GM12873 (cell line): ENCODE results near the gene STK24.

Experiments used
- TF ChIP-seq, protein P1 (sequence below): IDR thresholded peaks from 2 replicates; pipeline ENCODE4 v1.5.1; 2012; ENCODE audit warnings: low read depth, mild to moderate bottlenecking, moderate library complexity, low read length, control low read depth; ENCODE audit not compliant: insufficient read depth; ENCODE audit errors: missing control alignments

Gene STK24

DNA sequence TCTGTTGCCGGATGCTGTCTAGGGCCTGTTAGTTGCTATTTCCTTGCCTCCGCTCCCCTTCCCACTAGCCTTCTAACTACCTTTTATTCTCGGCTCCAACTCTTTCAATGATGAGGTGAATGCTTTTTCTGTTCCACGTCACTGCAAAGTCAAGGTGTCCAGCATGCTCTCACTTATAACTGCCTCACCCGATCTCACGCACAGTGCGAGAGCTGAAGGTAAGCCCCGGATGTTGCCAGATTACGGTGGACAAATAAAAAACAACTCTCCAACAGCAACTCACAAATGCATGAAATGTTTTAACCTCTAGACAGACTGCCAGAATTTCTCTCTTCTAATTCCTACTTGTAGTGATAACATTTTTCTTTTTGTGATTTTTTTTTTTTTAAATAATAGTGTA, 169.9 kb downstream of the STK24 start:
- TF ChIP-seq, protein P1, sequence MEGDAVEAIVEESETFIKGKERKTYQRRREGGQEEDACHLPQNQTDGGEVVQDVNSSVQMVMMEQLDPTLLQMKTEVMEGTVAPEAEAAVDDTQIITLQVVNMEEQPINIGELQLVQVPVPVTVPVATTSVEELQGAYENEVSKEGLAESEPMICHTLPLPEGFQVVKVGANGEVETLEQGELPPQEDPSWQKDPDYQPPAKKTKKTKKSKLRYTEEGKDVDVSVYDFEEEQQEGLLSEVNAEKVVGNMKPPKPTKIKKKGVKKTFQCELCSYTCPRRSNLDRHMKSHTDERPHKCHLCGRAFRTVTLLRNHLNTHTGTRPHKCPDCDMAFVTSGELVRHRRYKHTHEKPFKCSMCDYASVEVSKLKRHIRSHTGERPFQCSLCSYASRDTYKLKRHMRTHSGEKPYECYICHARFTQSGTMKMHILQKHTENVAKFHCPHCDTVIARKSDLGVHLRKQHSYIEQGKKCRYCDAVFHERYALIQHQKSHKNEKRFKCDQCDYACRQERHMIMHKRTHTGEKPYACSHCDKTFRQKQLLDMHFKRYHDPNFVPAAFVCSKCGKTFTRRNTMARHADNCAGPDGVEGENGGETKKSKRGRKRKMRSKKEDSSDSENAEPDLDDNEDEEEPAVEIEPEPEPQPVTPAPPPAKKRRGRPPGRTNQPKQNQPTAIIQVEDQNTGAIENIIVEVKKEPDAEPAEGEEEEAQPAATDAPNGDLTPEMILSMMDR, result no peak

DNA sequence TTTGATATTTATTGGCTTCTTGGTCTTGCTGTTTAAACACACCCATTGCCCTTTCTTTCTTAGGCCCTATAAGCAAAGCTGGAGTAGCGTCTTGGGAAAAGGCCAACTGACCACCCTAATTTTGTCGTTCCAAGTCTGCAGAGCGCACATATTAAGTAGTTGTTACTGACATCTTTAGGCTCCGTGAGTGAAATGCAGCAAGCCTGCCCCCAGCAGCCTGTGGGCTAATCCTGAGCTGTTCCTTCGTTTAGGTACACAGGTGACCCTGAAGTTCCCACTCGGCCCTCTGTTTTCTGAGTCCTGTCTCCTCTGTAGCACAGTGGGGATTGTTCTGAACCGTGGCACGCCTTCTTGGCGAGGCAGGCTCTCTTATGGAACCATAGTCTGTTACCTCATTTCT, 170.5 kb downstream of the STK24 start:
- TF ChIP-seq, protein P1, result no peak

DNA sequence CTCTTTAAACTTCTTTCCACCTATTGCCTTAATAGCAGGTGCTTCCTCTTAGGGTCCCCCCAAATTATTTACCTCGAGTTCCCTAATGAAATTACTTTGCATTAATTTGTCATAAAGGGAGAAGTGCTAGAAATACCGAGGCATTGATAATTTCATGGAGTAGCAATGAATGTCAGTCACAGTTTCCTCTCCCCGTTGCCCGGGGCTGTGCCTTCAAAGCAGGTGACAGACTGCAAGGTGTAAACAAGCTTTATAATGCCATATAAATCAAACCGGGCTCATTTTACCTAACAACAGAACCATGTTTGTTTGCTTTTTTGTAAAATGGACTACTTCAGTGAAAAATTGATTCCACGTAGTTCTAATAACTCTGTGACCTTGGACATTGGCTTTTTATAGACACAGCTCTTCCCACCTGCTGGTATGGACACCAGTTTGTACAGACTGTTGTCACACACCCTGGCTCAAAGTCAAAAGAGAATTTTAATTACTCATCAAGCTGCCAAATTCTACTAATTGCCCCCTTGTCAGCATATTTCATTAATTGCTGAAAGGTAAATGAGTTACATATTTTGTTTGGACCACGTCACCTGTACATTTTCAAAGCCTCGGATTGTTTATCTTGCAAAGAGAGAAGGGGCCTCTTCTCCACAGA, 171.1 kb downstream of the STK24 start:
- TF ChIP-seq, protein P1, result no peak

DNA sequence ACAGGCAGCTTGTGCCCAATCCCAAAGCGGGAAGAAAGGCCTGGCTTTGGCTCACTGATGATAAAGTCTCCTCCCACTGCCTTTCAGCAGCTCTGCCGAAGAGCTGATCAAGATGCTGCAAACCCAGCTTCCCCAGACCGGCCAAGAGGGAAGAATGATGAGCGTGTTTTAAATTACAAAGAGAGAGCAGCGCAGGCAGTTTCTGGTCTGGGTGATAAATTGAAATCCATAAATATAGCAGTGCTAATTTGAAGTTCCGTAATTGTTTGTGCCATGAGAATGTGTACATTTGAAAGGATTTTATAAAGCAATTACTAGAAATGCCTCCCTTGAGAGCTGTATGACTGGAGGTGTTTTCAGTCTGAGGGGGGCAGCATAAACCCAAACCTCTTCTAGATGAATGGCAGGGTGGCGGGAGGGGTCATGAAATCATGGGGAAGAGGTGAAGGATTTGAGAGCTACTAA, 171.8 kb downstream of the STK24 start:
- TF ChIP-seq, protein P1, result no peak

DNA sequence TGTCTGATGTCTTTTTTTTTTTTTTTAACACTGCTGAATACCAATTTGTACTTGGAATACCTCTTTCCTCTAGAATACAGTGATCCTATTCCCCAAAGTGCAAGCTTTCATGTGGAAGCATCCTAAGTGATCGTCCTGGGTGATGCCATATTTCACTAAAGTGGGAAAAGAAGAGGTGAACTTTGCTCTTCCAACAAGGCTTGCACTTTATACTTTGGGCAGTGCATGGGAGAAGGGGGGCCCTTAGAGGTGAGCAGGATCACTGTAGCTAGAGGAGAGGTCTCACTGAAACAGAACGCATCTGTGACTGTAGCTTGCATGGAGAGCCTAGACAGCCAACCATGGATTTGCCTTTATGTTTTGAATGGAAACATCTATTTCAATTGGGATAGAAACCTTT, 173.8 kb downstream of the STK24 start:
- TF ChIP-seq, protein P1, result no peak

DNA sequence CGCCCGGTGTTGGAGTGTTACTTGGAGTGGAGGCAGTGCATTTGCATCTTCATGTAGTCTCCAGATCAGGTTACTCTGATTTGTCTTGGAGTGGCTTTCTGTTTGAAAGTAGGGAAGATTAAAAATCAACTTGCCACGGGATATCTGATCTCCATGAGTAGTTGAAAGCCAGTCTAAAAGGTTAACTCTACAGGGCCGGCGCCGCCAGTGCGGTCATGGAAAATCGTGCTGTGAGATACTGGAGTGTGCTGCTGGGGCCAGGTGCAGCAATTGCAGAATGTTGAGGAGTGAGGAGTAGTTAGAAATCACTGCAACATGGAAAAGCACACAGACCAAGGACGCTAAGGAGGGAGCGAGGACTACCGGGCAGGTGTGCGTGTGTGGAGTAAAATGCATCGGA, 175.0 kb downstream of the STK24 start:
- TF ChIP-seq, protein P1, result no peak

DNA sequence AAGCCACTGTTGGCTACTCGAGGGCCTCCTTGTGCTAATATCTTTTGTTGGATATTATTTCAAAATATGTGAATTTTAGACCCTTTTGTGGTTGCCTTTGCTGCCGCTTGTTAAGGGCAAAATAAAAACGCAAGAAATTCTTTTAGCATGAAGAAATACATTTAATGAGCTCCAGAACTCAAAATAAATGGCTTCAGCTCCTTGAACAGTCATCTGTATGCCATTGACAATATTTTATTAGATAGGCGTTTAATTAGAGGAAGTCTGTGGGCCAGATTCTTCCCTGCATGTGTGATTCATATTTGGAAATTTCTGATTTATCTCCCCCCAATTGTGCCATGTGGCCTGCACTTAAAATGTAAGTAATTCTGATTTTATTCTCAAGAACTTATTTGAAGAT, 177.2 kb downstream of the STK24 start:
- TF ChIP-seq, protein P1, result no peak
